ENCODE measurements around the gene PCLAF.

DNA sequence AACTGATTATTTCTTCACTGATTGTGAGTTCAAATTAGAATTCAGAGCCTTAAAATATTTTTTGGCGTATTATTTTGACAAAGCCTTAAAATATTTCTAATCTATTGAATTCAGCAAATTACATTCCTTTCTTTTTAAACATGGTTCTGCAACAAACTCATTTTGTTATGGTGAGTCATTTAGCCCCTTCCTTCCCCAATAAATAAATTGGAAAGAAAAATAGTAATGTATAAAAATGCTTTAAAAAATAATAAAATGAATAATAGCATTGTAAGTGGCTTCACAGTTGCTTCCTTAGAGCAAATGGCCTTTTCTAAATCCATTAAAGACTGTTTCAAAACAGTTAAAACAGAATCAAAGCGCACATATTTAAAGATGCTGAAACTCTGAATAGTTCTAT, 37.4 kb downstream of the PCLAF start:
- TF ChIP-seq, protein P1, sequence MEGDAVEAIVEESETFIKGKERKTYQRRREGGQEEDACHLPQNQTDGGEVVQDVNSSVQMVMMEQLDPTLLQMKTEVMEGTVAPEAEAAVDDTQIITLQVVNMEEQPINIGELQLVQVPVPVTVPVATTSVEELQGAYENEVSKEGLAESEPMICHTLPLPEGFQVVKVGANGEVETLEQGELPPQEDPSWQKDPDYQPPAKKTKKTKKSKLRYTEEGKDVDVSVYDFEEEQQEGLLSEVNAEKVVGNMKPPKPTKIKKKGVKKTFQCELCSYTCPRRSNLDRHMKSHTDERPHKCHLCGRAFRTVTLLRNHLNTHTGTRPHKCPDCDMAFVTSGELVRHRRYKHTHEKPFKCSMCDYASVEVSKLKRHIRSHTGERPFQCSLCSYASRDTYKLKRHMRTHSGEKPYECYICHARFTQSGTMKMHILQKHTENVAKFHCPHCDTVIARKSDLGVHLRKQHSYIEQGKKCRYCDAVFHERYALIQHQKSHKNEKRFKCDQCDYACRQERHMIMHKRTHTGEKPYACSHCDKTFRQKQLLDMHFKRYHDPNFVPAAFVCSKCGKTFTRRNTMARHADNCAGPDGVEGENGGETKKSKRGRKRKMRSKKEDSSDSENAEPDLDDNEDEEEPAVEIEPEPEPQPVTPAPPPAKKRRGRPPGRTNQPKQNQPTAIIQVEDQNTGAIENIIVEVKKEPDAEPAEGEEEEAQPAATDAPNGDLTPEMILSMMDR (IDR thresholded peaks at IDR 0.05), result no peak
- no peak for TF ChIP-seq POLR2A (IDR thresholded peaks at IDR 0.05)
